Natural killer cell (primary cell): ENCODE results near the gene DNAH14. TPM values are rescaled to one million over a fixed set of nuclear protein-coding genes. Genes with fewer than 3 reads are reported as not detected.
"Not testable (repeated sequence)": the region's sequence is repeated elsewhere in the genome, so short reads cannot be mapped to it uniquely, and the experiment has no call there.

ENCODE experiments used
- ATAC-seq, 3 donors: fragments of 150-1000 bp in 2 of 3; fragments of 200-7000 bp in 1 of 3; cut with Tn5 transposase; 1 replicate in 1 of 3; 2 replicates in 2 of 3; pipeline ENCODE4 v1.10.0; 2021; ENCODE audit warnings: mild to moderate bottlenecking in 2 of 3, moderate library complexity in 2 of 3
- DNase-seq, 2 donors: peaks; one replicate each; pipeline versions ENCODE4 v3.0.0 to v3.0.0-alpha.2; 2013 to 2021; ENCODE audit warnings: mixed read lengths in 1 of 2
- H3K27ac ChIP-seq: one replicate; pipeline ENCODE4 v1.5.1; 2013; ENCODE audit warnings: mild to moderate bottlenecking, low read length
- H3K27me3 ChIP-seq: one replicate; pipeline ENCODE4 v1.6.1; 2013; ENCODE audit warnings: low read length; ENCODE audit not compliant: control insufficient read depth, insufficient read depth
- H3K36me3 ChIP-seq: one replicate; pipeline ENCODE4 v1.6.1; 2013; ENCODE audit warnings: low read length; ENCODE audit not compliant: control insufficient read depth, insufficient read depth
- H3K4me1 ChIP-seq: one replicate; pipeline ENCODE4 v1.6.1; 2013; ENCODE audit warnings: low read length; ENCODE audit not compliant: control insufficient read depth, insufficient read depth
- H3K4me3 ChIP-seq: one replicate; pipeline ENCODE4 v1.5.1; 2013; ENCODE audit warnings: low read length
- H3K9me3 ChIP-seq: one replicate; pipeline ENCODE4 v1.6.1; 2013; ENCODE audit warnings: low read length; ENCODE audit not compliant: control insufficient read depth, insufficient read depth
- H3K27ac Mint-ChIP-seq, 2 donors: one replicate each; pipeline ENCODE4 v1.8.0; 2022; ENCODE audit warnings: mild to moderate bottlenecking in 2 of 2, mixed read lengths in 2 of 2, moderate library complexity in 1 of 2
- H3K27me3 Mint-ChIP-seq, 2 donors: one replicate each; pipeline ENCODE4 v1.8.0; 2022; ENCODE audit warnings: low read depth in 2 of 2, mixed read lengths in 2 of 2
- H3K36me3 Mint-ChIP-seq: one replicate; pipeline ENCODE4 v1.8.0; 2022; ENCODE audit warnings: mixed read lengths
- H3K4me1 Mint-ChIP-seq, 2 donors: one replicate each; pipeline ENCODE4 v1.8.0; 2022; ENCODE audit warnings: mixed read lengths in 2 of 2
- H3K4me3 Mint-ChIP-seq: one replicate; pipeline ENCODE4 v1.8.0; 2022; ENCODE audit warnings: mild to moderate bottlenecking, moderate library complexity, mixed read lengths
- H3K9me3 Mint-ChIP-seq, 2 donors: one replicate each; pipeline ENCODE4 v1.8.0; 2022; ENCODE audit warnings: mixed read lengths in 2 of 2
- CTCF ChIP-seq: fragments of 200-600 bp; IDR thresholded peaks from one replicate; pipeline ENCODE4 v1.8.0; 2022; ENCODE audit warnings: antibody characterized with exemption
- WGBS: methylation state at CpG from one replicate; pipeline ENCODE4 v1.1.7; 2013; ENCODE audit warnings: missing lambda C conversion rate; ENCODE audit not compliant: insufficient coverage; 5-methylcytosine and 5-hydroxymethylcytosine counted together
- intact Hi-C: fragments of 100-400 bp; cut with micrococcal nuclease; formaldehyde crosslinking; loops from one replicate; pipeline ENCODE4 v1.14.2; 2022
- total RNA-seq, 4 donors: library from RNA; stranded (reverse); fragments of 120-200 nt in 1 of 4; gene quantifications; one replicate each; pipeline versions ENCODE4 v1.2.3 to v1.2.4, GENCODE V29; 2013 to 2022

The DNAH14 gene
- total RNA-seq: 1 to 10 TPM in 1 of 3 donors, under 1 TPM in 1, not detected in 1; 0.35 to 1.3 TPM
- 5.4 TPM for total RNA-seq (2013)

DNA sequence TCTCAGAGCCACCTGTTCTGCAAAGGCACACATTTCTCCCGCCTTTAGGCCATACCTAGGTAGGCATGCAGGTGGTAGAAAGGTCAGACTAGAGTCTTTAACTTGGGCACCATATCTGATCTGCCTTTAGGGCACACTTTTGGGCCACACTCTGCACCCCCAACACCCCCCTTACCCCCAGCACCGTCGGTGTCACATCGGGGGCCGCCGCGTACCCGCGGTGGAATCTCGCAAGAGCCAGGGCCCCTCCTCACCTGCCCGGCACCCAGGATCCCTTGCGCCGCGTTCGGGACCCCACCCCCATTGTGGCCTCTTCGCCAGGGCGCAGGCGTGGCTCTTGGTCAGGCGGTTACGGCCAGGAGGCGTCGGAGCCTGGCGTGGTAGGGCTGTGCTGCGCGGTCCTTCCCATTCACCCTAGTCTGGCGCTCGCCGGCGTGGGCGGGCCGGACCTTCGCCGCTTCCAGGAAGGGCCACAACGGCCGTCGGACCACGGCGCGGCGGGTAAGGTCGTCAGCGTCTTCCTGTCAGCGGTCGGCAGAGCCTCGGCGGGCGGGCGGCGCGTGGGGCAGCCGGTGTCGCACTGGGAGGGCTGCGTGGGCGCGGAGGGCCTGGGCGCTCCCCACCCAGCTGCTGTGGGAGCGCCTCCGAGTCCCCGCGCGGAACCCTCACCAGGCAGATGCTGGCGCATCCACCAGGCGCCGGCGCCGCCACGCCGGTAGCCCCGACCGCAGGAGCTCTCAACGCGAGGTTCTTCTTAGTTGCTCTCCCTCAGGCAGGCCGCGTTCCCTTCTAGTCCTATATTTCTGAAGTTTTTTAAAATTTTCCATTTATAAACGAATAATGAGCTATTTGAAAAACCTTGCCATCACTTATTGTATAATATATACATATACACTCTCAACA is at the start of gene DNAH14:
Gene DNAH14, plus strand, starts transcription at position 341 of the 903 bp plus-strand sequence. CDS start 23,028 bp downstream, outside the sequence.
- peaks cover 3 to 17% of the 10 kb centered on the region in 2 donors for H3K9me3 Mint-ChIP-seq
- Histone ChIP-seq H3K36me3 (no peaks in the 10 kb centered on the region), H3K4me3 (peak within 1 kb of the TSS; percentile 18), H3K27me3 (no peaks in the 10 kb centered on the region), H3K9me3 (no peaks in the 10 kb centered on the region), H3K4me1 (no peaks in the 10 kb centered on the region), H3K27ac (no peak within 1 kb of the TSS)
- no peak for TF ChIP-seq CTCF
- ATAC-seq (peak; percentile 29 to 61 (median 43)), DNase-seq (no peak)
- intact Hi-C loops: no loop called here
- no peak within 1 kb of the TSS for H3K27ac Mint-ChIP-seq
- no peaks in the 10 kb centered on the region for H3K4me1 Mint-ChIP-seq
- H3K27me3 Mint-ChIP-seq: peaks cover 6 to 19% of the 10 kb centered on the region in 2 donors
- H3K4me3 Mint-ChIP-seq: peak within 1 kb of the TSS; percentile 40
- WGBS: 3% methylated on average over 74 of the region's 75 CpGs
- H3K36me3 Mint-ChIP-seq: peaks cover 23% of the 10 kb centered on the region

DNA sequence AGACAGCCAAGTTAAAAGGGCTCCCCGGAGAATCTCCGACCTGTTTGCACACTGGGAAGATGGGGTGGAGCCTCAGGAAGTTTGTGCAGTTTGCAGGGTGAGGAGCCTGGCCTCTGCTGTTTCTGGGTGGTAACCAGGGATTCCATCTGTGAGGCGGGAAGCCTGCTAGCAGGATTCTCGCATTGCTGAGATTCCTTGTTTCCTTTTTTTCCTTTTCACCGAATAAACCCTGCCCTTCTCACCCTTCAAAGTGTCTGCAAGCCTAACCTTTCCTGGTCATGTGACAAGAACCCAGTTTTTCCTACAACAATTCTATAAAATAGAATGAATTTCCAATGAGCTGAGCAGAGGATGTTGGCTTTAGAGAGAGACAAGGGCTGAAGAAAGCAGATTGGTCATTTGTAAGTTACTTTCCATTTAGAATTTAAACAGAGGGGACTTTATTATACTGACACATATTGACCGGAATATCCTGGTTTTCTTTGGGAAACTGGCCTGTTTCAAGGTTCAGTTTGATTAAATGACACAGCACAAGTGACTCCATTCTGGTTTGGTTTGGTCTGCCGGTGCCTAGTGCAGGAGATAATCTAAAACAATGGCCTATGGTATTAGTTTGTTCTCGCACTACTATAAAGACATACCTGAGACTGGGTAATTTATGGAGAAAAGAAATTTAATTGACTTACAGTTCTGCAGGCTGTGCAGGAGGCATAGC is 48.7 kb upstream of the DNAH14 start:
- Mint-ChIP-seq H3K27ac (no peak overlapping the region), H3K4me3 (no peak overlapping the region), H3K4me1 (no peaks in the 10 kb centered on the region), H3K9me3 (no peaks in the 10 kb centered on the region), H3K27me3 (peaks cover 10 to 11% of the 10 kb centered on the region in 2 donors), H3K36me3 (no peaks in the 10 kb centered on the region)
- Histone ChIP-seq H3K27ac (no peak overlapping the region), H3K4me1 (no peaks in the 10 kb centered on the region), H3K27me3 (no peaks in the 10 kb centered on the region), H3K36me3 (no peaks in the 10 kb centered on the region), H3K4me3 (no peak overlapping the region), H3K9me3 (no peaks in the 10 kb centered on the region)
- ATAC-seq (no peak), DNase-seq (no peak)
- TF ChIP-seq CTCF: no peak
- intact Hi-C loops: no loop called here
- 91% methylated on average over 8 of the region's 8 CpGs for WGBS

- H3K4me1 Mint-ChIP-seq, H3K27ac ChIP-seq, H3K4me3 ChIP-seq, H3K36me3 Mint-ChIP-seq, H3K4me3 Mint-ChIP-seq, H3K36me3 ChIP-seq, ATAC-seq, H3K9me3 Mint-ChIP-seq, DNase-seq, H3K27ac Mint-ChIP-seq, H3K9me3 ChIP-seq, H3K4me1 ChIP-seq, H3K27me3 ChIP-seq, intact Hi-C loops: not testable (repeated sequence)
- H3K27me3 Mint-ChIP-seq: peaks cover 6 to 13% of the 10 kb centered on the region in 2 donors
- WGBS: 72% methylated on average over 5 of the region's 5 CpGs
These were observed 48.2 kb upstream of the DNAH14 start for GRCh38 chr1:224881308-224881692.

GRCh38 chr1:224881762-224882211 is 47.7 kb upstream of the DNAH14 start:
- no peak for ATAC-seq
- no peak for DNase-seq
- H3K4me3 ChIP-seq: no peak overlapping the region
- Mint-ChIP-seq H3K27me3 (peaks cover under 1 to 8% of the 10 kb centered on the region in 2 donors), H3K27ac (no peak overlapping the region), H3K4me3 (no peak overlapping the region), H3K9me3 (peaks cover 2% of the 10 kb centered on the region in 2 donors), H3K36me3 (no peaks in the 10 kb centered on the region), H3K4me1 (no peaks in the 10 kb centered on the region)
- no peak overlapping the region for H3K27ac ChIP-seq
- intact Hi-C loops: no loop called here
- H3K9me3 ChIP-seq: no peaks in the 10 kb centered on the region
- H3K27me3 ChIP-seq: no peaks in the 10 kb centered on the region
- H3K36me3 ChIP-seq: no peaks in the 10 kb centered on the region
- H3K4me1 ChIP-seq: no peaks in the 10 kb centered on the region
- TF ChIP-seq CTCF: no peak
